ENCODE data around the gene CSF2RB.

DNA sequence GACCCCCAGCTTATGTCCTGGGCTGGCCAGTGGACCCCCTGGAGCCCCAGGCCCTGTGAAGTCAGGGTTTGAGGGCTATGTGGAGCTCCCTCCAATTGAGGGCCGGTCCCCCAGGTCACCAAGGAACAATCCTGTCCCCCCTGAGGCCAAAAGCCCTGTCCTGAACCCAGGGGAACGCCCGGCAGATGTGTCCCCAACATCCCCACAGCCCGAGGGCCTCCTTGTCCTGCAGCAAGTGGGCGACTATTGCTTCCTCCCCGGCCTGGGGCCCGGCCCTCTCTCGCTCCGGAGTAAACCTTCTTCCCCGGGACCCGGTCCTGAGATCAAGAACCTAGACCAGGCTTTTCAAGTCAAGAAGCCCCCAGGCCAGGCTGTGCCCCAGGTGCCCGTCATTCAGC, 24.6 kb downstream of the CSF2RB start:
- no peak for TF ChIP-seq POLR2AphosphoS5 (IDR thresholded peaks at IDR 0.05; ENCODE audit: low read depth, low read length)
- TF ChIP-seq POLR2A (IDR thresholded peaks at IDR 0.05; ENCODE audit: low read depth, low read length): no peak
- TF ChIP-seq TAF1 (IDR thresholded peaks at IDR 0.05; ENCODE audit: borderline replicate concordance, low read depth, low read length): no peak

Measured in GM12892 (cell line).